Prostate gland (tissue), 2 donors: ENCODE results near the gene NANP.

Source experiments
- CTCF ChIP-seq, 4 experiments: fragments of 200-600 bp in 2 of 4; fragments of 450-650 bp in 2 of 4; sonication (generic) in 2 of 4; IDR thresholded peaks; 1 replicate in 3 of 4; 2 replicates in 1 of 4; pipeline ENCODE4 v1.5.1; 2016 to 2019; ENCODE audit warnings: antibody characterized with exemption in 4 of 4, mild to moderate bottlenecking in 2 of 4, moderate library complexity in 2 of 4
- POLR2A ChIP-seq: fragments of 450-650 bp; IDR thresholded peaks from one replicate; pipeline ENCODE4 v1.6.1; 2016; ENCODE audit warnings: antibody characterized with exemption, mild to moderate bottlenecking
- POLR2AphosphoS5 ChIP-seq: sonication (generic); formaldehyde crosslinking; IDR thresholded peaks from one replicate; pipeline ENCODE4 v1.6.1; 2017; ENCODE audit warnings: antibody characterized with exemption

GRCh38 chr20:25571240-25571639 is 52.6 kb downstream of the NANP start:
- TF ChIP-seq POLR2A (no peak), POLR2AphosphoS5 (no peak), CTCF (IDR thresholded peaks at IDR 0.05) (no peak)
